ENCODE results near the gene INTS15.

DNA sequence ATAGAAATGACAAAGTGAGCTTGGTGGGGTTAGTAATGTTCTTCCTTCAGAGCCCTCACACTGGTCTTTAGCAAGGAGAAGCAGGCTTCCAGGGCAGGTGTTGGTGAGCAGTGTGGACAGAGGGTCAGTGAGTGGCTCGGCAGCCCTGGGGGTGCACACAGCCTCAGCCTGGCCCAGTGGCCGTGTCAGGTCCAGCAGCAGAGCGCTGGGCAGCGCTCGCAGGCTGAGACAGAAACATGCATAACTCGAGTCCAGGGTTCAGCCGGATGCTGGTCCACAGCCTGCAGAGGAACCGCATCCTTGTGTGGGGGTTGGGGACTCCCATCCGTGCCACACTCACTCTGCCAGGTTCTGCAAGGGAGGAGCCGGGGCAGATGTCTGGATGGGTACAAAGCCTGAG, 14.6 kb downstream of the INTS15 start:
- TF ChIP-seq CTCF (conservative IDR thresholded peaks at IDR 0.05; ENCODE audit: low read depth in 2 of 2) (no peak), JUNB (IDR thresholded peaks at IDR 0.05; ENCODE audit: unreplicated experiment) (no peak), EZH2 (IDR thresholded peaks at IDR 0.05; ENCODE audit: low read depth, unreplicated experiment) (no peak), REST (IDR thresholded peaks at IDR 0.05; ENCODE audit: unreplicated experiment) (no peak), POLR2AphosphoS5 (IDR thresholded peaks at IDR 0.05; ENCODE audit: low read depth) (no peak), ETS1 (IDR thresholded peaks at IDR 0.05) (no peak), EZH2phosphoT487 (IDR thresholded peaks at IDR 0.05; ENCODE audit: unreplicated experiment) (no peak), ZNF462 (CRISPR knock-in tag; IDR thresholded peaks at IDR 0.05) (no peak), CREB1 (CRISPR knock-in tag; IDR thresholded peaks at IDR 0.05; ENCODE audit: low read depth) (no peak)

All from GM23338 (cell line).